HCT116 (cell line): ENCODE results near the gene CTU2.

Source experiments
- EZH2 ChIP-seq: fragments of 200-600 bp; sonication (generic); IDR thresholded peaks from 2 replicates; pipeline ENCODE4 v1.6.1; 2017; ENCODE audit warnings: antibody characterized with exemption, mixed run types
- EZH2phosphoT487 ChIP-seq: fragments of 200-600 bp; IDR thresholded peaks from 2 replicates; pipeline ENCODE4 v1.6.1; 2018; ENCODE audit warnings: antibody characterized with exemption, borderline replicate concordance
- JUND ChIP-seq: IDR thresholded peaks from 2 replicates; pipeline ENCODE4 v1.6.1; 2012
- POLR2A ChIP-seq: IDR thresholded peaks from 2 replicates; pipeline ENCODE4 v1.7.0; 2011; ENCODE audit warnings: borderline replicate concordance; ENCODE audit not compliant: insufficient read depth, insufficient read length; ENCODE audit errors: extremely low read depth
- POLR2AphosphoS5 ChIP-seq: IDR thresholded peaks from 2 replicates; pipeline ENCODE4 v1.6.1; 2011; ENCODE audit warnings: mild to moderate bottlenecking, low read depth, low read length, moderate library complexity
- YY1 ChIP-seq: IDR thresholded peaks from 2 replicates; pipeline ENCODE4 v1.6.1; 2011; ENCODE audit warnings: low read length, low read depth, moderate library complexity, mild to moderate bottlenecking; ENCODE audit not compliant: insufficient replicate concordance; ENCODE audit errors: extremely low read depth
- ZNF274 ChIP-seq: fragments of 200-500 bp; sonication (Bioruptor generic); IDR thresholded peaks from 2 replicates; pipeline ENCODE4 v1.6.1; 2014; ENCODE audit warnings: mild to moderate bottlenecking, low read depth, low read length, inconsistent platforms
- TF ChIP-seq, protein P1 (sequence below), 3 experiments: fragments of 200-600 bp in 1 of 3; sonication (generic) in 1 of 3; IDR thresholded peaks in 2 of 3; conservative IDR thresholded peaks in 1 of 3; 2 replicates each; pipeline ENCODE4 v1.5.1; 2012 to 2017; ENCODE audit warnings: low read depth in 2 of 3, low read length in 2 of 3, antibody characterized with exemption in 1 of 3, borderline replicate concordance in 1 of 3, control low read depth in 1 of 3, mild to moderate bottlenecking in 1 of 3, mixed read lengths in 1 of 3, mixed run types in 1 of 3, moderate library complexity in 1 of 3; ENCODE audit not compliant: insufficient read depth in 1 of 3
- TF ChIP-seq, protein P2 (sequence below): IDR thresholded peaks from 2 replicates; pipeline ENCODE4 v1.6.1; 2012

DNA sequence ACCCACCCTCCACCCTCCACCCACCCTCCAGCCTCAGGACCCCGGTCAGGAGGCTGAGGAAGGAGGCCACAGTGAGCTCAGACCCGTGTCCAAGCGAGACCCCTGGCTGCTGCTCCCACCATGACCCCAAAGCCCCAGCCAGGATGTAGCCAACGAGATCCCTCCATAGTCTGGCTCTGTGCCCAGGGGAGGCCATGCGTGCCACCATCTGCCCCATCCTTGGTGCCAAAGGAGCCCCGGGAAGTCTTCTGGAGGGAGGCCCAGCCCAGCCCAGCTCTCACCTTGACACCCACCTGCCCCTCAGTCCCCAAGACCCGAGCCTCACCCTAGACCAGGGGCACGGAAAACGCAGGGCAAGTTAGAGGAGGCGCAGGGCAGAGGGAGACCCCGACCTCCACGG is 44.6 kb downstream of the CTU2 start:
- TF ChIP-seq POLR2A (no peak), EZH2phosphoT487 (no peak), EZH2 (no peak), YY1 (no peak), ZNF274 (no peak), JUND (no peak), POLR2AphosphoS5 (no peak)
- TF ChIP-seq, protein P1, sequence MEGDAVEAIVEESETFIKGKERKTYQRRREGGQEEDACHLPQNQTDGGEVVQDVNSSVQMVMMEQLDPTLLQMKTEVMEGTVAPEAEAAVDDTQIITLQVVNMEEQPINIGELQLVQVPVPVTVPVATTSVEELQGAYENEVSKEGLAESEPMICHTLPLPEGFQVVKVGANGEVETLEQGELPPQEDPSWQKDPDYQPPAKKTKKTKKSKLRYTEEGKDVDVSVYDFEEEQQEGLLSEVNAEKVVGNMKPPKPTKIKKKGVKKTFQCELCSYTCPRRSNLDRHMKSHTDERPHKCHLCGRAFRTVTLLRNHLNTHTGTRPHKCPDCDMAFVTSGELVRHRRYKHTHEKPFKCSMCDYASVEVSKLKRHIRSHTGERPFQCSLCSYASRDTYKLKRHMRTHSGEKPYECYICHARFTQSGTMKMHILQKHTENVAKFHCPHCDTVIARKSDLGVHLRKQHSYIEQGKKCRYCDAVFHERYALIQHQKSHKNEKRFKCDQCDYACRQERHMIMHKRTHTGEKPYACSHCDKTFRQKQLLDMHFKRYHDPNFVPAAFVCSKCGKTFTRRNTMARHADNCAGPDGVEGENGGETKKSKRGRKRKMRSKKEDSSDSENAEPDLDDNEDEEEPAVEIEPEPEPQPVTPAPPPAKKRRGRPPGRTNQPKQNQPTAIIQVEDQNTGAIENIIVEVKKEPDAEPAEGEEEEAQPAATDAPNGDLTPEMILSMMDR (IDR thresholded peaks at IDR 0.05 in 2 of 3, conservative IDR thresholded peaks at IDR 0.05 in 1 of 3; ENCODE audit: borderline replicate concordance in 1 of 3, insufficient read depth in 1 of 3, low read depth in 2 of 3, low read length in 2 of 3): no peak
- TF ChIP-seq, protein P2, sequence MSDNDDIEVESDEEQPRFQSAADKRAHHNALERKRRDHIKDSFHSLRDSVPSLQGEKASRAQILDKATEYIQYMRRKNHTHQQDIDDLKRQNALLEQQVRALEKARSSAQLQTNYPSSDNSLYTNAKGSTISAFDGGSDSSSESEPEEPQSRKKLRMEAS: no peak
